Measurements from ENCODE around the gene TMPRSS6.

The TMPRSS6 gene

GRCh38 chr22:37109242-37109917, at the start of gene TMPRSS6:
TSS of gene TMPRSS6 (minus strand) at chr22:37109713. CDS start at chr22:37103417, 6,296 bp downstream.
- H3K4me3 Mint-ChIP-seq = no peak within 1 kb of the TSS
- H3K36me3 Mint-ChIP-seq (ENCODE audit: low read depth) = no peaks in the 10 kb centered on the region
- no peaks in the 10 kb centered on the region for H3K9me3 Mint-ChIP-seq
- no peak within 1 kb of the TSS for H3K27ac Mint-ChIP-seq
- H3K27me3 Mint-ChIP-seq (ENCODE audit: low read depth) = no peaks in the 10 kb centered on the region
- peaks cover 4% of the 10 kb centered on the region for H3K4me1 Mint-ChIP-seq (ENCODE audit: low read depth)

- peaks cover 9% of the 10 kb centered on the region for H3K9me3 Mint-ChIP-seq
- peaks cover 4% of the 10 kb centered on the region for H3K27me3 Mint-ChIP-seq (ENCODE audit: low read depth)
- peak overlapping the region; percentile 59 for H3K27ac Mint-ChIP-seq
- H3K4me1 Mint-ChIP-seq (ENCODE audit: low read depth) = peaks cover 61% of the 10 kb centered on the region
- peaks cover 3% of the 10 kb centered on the region for H3K36me3 Mint-ChIP-seq (ENCODE audit: low read depth)
- H3K4me3 Mint-ChIP-seq = no peak overlapping the region
Measured at GRCh38 chr22:37158963-37159290, 49.4 kb upstream of the TMPRSS6 start.

GRCh38 chr22:37157516-37158285, 48.2 kb upstream of the TMPRSS6 start:
- H3K4me1 Mint-ChIP-seq (ENCODE audit: low read depth) = peaks cover 52% of the 10 kb centered on the region
- peaks cover 3% of the 10 kb centered on the region for H3K36me3 Mint-ChIP-seq (ENCODE audit: low read depth)
- no peak overlapping the region for H3K4me3 Mint-ChIP-seq
- peak overlapping the region; percentile 13 for H3K27ac Mint-ChIP-seq
- H3K9me3 Mint-ChIP-seq = peaks cover 9% of the 10 kb centered on the region
- H3K27me3 Mint-ChIP-seq (ENCODE audit: low read depth) = peaks cover 4% of the 10 kb centered on the region

- H3K27me3 Mint-ChIP-seq (ENCODE audit: low read depth) = peaks cover 4% of the 10 kb centered on the region
- H3K36me3 Mint-ChIP-seq (ENCODE audit: low read depth) = peaks cover 3% of the 10 kb centered on the region
- H3K9me3 Mint-ChIP-seq = peaks cover 9% of the 10 kb centered on the region
- H3K27ac Mint-ChIP-seq = peak overlapping the region; percentile 13
- H3K4me3 Mint-ChIP-seq = no peak overlapping the region
- peaks cover 44% of the 10 kb centered on the region for H3K4me1 Mint-ChIP-seq (ENCODE audit: low read depth)
Measured at GRCh38 chr22:37156686-37157435, 47.3 kb upstream of the TMPRSS6 start.

- Mint-ChIP-seq H3K4me3 (peak overlapping the region; percentile 2), H3K27ac (peak overlapping the region; percentile 27), H3K4me1 (ENCODE audit: low read depth) (peaks cover 46% of the 10 kb centered on the region), H3K9me3 (peaks cover 15% of the 10 kb centered on the region), H3K27me3 (ENCODE audit: low read depth) (peaks cover 4% of the 10 kb centered on the region), H3K36me3 (ENCODE audit: low read depth) (peaks cover 8% of the 10 kb centered on the region)
Measured at GRCh38 chr22:37155971-37156370, 46.5 kb upstream of the TMPRSS6 start.

GRCh38 chr22:37154925-37155712, 45.6 kb upstream of the TMPRSS6 start:
- H3K4me1 Mint-ChIP-seq (ENCODE audit: low read depth) = peaks cover 50% of the 10 kb centered on the region
- H3K27me3 Mint-ChIP-seq (ENCODE audit: low read depth) = peaks cover 4% of the 10 kb centered on the region
- H3K9me3 Mint-ChIP-seq = peaks cover 20% of the 10 kb centered on the region
- H3K36me3 Mint-ChIP-seq (ENCODE audit: low read depth) = peaks cover 12% of the 10 kb centered on the region
- H3K27ac Mint-ChIP-seq = peak overlapping the region; percentile 0
- no peak overlapping the region for H3K4me3 Mint-ChIP-seq

- no peak overlapping the region for H3K27ac Mint-ChIP-seq
- peaks cover 20% of the 10 kb centered on the region for H3K9me3 Mint-ChIP-seq
- H3K4me1 Mint-ChIP-seq (ENCODE audit: low read depth) = peaks cover 44% of the 10 kb centered on the region
Measured at GRCh38 chr22:37153901-37154300, 44.4 kb upstream of the TMPRSS6 start.

GRCh38 chr22:37151401-37151800, 41.9 kb upstream of the TMPRSS6 start:
- Mint-ChIP-seq H3K36me3 (ENCODE audit: low read depth) (peaks cover 33% of the 10 kb centered on the region), H3K9me3 (peaks cover 20% of the 10 kb centered on the region), H3K27me3 (ENCODE audit: low read depth) (peaks cover 4% of the 10 kb centered on the region), H3K27ac (peak overlapping the region; percentile 16), H3K4me1 (ENCODE audit: low read depth) (peaks cover 52% of the 10 kb centered on the region), H3K4me3 (no peak overlapping the region)

More at GRCh38 chr22:37153901-37154300, 44.4 kb upstream of the TMPRSS6 start:
- Mint-ChIP-seq H3K4me3 (no peak overlapping the region), H3K36me3 (ENCODE audit: low read depth) (peaks cover 20% of the 10 kb centered on the region), H3K27me3 (ENCODE audit: low read depth) (peaks cover 4% of the 10 kb centered on the region)

GRCh38 chr22:37150701-37151100, 41.2 kb upstream of the TMPRSS6 start:
- H3K4me3 Mint-ChIP-seq = peak overlapping the region; percentile 40
- H3K27me3 Mint-ChIP-seq (ENCODE audit: low read depth) = no peaks in the 10 kb centered on the region
- H3K36me3 Mint-ChIP-seq (ENCODE audit: low read depth) = peaks cover 40% of the 10 kb centered on the region
- peaks cover 54% of the 10 kb centered on the region for H3K4me1 Mint-ChIP-seq (ENCODE audit: low read depth)
- peak overlapping the region; percentile 98 for H3K27ac Mint-ChIP-seq
- peaks cover 16% of the 10 kb centered on the region for H3K9me3 Mint-ChIP-seq

- Mint-ChIP-seq H3K9me3 (peaks cover 11% of the 10 kb centered on the region), H3K36me3 (ENCODE audit: low read depth) (peaks cover 43% of the 10 kb centered on the region), H3K27me3 (ENCODE audit: low read depth) (no peaks in the 10 kb centered on the region), H3K27ac (peak overlapping the region; percentile 98), H3K4me3 (peak overlapping the region; percentile 90), H3K4me1 (ENCODE audit: low read depth) (peaks cover 58% of the 10 kb centered on the region)
Measured at GRCh38 chr22:37148742-37149665, 39.5 kb upstream of the TMPRSS6 start.

GRCh38 chr22:37148031-37148651, 38.6 kb upstream of the TMPRSS6 start:
- H3K27ac Mint-ChIP-seq = peak overlapping the region; percentile 98
- peak overlapping the region; percentile 90 for H3K4me3 Mint-ChIP-seq
- H3K4me1 Mint-ChIP-seq (ENCODE audit: low read depth) = peaks cover 63% of the 10 kb centered on the region

GRCh38 chr22:37147186-37147990, 37.9 kb upstream of the TMPRSS6 start:
- Mint-ChIP-seq H3K4me3 (peak overlapping the region; percentile 90), H3K36me3 (ENCODE audit: low read depth) (peaks cover 53% of the 10 kb centered on the region), H3K27ac (peak overlapping the region; percentile 86)

More at GRCh38 chr22:37148031-37148651, 38.6 kb upstream of the TMPRSS6 start:
- peaks cover 50% of the 10 kb centered on the region for H3K36me3 Mint-ChIP-seq (ENCODE audit: low read depth)
- H3K9me3 Mint-ChIP-seq = peaks cover 11% of the 10 kb centered on the region
- H3K27me3 Mint-ChIP-seq (ENCODE audit: low read depth) = no peaks in the 10 kb centered on the region

More at GRCh38 chr22:37147186-37147990, 37.9 kb upstream of the TMPRSS6 start:
- peaks cover 68% of the 10 kb centered on the region for H3K4me1 Mint-ChIP-seq (ENCODE audit: low read depth)
- H3K27me3 Mint-ChIP-seq (ENCODE audit: low read depth) = no peaks in the 10 kb centered on the region
- peaks cover 11% of the 10 kb centered on the region for H3K9me3 Mint-ChIP-seq
